NCI-H2107 treated with DMSO at 0.1 percent for 48 hours (cell line): ENCODE measurements around the gene NEK7.
A peak's percentile ranks its signal among the peaks of the same experiment; 100 is the strongest.
"Not testable (repeated sequence)": the region's sequence is repeated elsewhere in the genome, so short reads cannot be mapped to it uniquely, and the experiment has no call there.

Experiments used
- DNase-seq: peaks from one replicate; lab custom pipeline; 2025; ENCODE audit not compliant: unreplicated experiment; lab: John Stamatoyannopoulos, UW

The NEK7 gene

GRCh38 chr1:198156745-198157240 lies at the start of gene NEK7:
TSS of gene NEK7 (plus strand) at chr1:198156998. CDS start at chr1:198232581, 75,583 bp downstream.
- DNase-seq: peak; percentile 74

GRCh38 chr1:198107091-198107501 lies 49.7 kb upstream of the NEK7 start:
- no peak for DNase-seq

GRCh38 chr1:198108636-198109370 lies 48.0 kb upstream of the NEK7 start:
- DNase-seq: no peak

- DNase-seq: no peak
These were observed 47.5 kb upstream of the NEK7 start for GRCh38 chr1:198109371-198109715.

- DNase-seq: no peak
These were observed 43.5 kb upstream of the NEK7 start for GRCh38 chr1:198113342-198113750.

- no peak for DNase-seq
These were observed 40.7 kb upstream of the NEK7 start for GRCh38 chr1:198116069-198116468.

GRCh38 chr1:198116469-198116868 lies 40.3 kb upstream of the NEK7 start:
- no peak for DNase-seq

GRCh38 chr1:198117267-198117666 lies 39.5 kb upstream of the NEK7 start:
- no peak for DNase-seq

- DNase-seq: peak; percentile 30
These were observed 38.7 kb upstream of the NEK7 start for GRCh38 chr1:198118134-198118533.

GRCh38 chr1:198119906-198120305 lies 36.9 kb upstream of the NEK7 start:
- no peak for DNase-seq

- no peak for DNase-seq
These were observed 35.6 kb upstream of the NEK7 start for GRCh38 chr1:198121056-198121826.

GRCh38 chr1:198122693-198123092 lies 34.1 kb upstream of the NEK7 start:
- DNase-seq: no peak

GRCh38 chr1:198123133-198123532 lies 33.7 kb upstream of the NEK7 start:
- no peak for DNase-seq

- no peak for DNase-seq
These were observed 32.1 kb upstream of the NEK7 start for GRCh38 chr1:198124673-198125072.

- DNase-seq: no peak
These were observed 30.6 kb upstream of the NEK7 start for GRCh38 chr1:198125995-198126735.

- DNase-seq: no peak
These were observed 28.3 kb upstream of the NEK7 start for GRCh38 chr1:198128533-198128932.

- not testable (repeated sequence) for DNase-seq
These were observed 26.7 kb upstream of the NEK7 start for GRCh38 chr1:198130053-198130452.

GRCh38 chr1:198132060-198132781 lies 24.6 kb upstream of the NEK7 start:
- DNase-seq: no peak

- no peak for DNase-seq
These were observed 22.5 kb upstream of the NEK7 start for GRCh38 chr1:198134252-198134651.

- DNase-seq: no peak
These were observed 21.4 kb upstream of the NEK7 start for GRCh38 chr1:198135366-198135765.
